Karpas-422 (cell line): ENCODE results near the gene PPP3R2. TPM values are rescaled to one million over a fixed set of nuclear protein-coding genes. Genes with fewer than 3 reads are reported as not detected.

Experiments
- total RNA-seq: library from RNA; depleted of rRNA; stranded (reverse); fragments of >200 nt; shearing (Covaris generic); gene quantifications from 2 replicates; pipeline ENCODE4 v1.2.3, GENCODE V29; 2014; ENCODE audit warnings: low replicate concordance; rRNA removed

The PPP3R2 gene
- total RNA-seq, 1 experiment from 2014 or later: not detected

Other genes starting within 250 kb of the PPP3R2 start
- 0.19 TPM in 1 of 2 replicates, not detected in the other for gene BAAT, start 210.0 kb downstream of the PPP3R2 start, total RNA-seq
- 8.2 and 16.3 TPM in 2 replicates for gene MRPL50, start 196.4 kb downstream of the PPP3R2 start, total RNA-seq
- gene ZNF189, start 196.1 kb downstream of the PPP3R2 start, total RNA-seq: 15.3 and 15.5 TPM in 2 replicates
- not detected in 2 replicates for gene ALDOB, start 159.2 kb downstream of the PPP3R2 start, total RNA-seq
- gene RNF20, start 61.1 kb downstream of the PPP3R2 start, total RNA-seq: 12.0 and 17.7 TPM in 2 replicates
- not detected in 2 replicates for gene GRIN3A, start 143.7 kb upstream of the PPP3R2 start, total RNA-seq